HT1080 (cell line): Measurements from ENCODE around the gene MAN1C1. TPM values are rescaled to one million over a fixed set of nuclear protein-coding genes. Genes with fewer than 3 reads are reported as not detected.

Experiments
- DNase-seq: peaks from one replicate; pipeline ENCODE4 v3.0.0-alpha.2; 2015; ENCODE audit warnings: low read depth
- total RNA-seq: library from RNA; depleted of rRNA; stranded (reverse); fragments of >200 nt; shearing (Covaris generic); gene quantifications from 2 replicates; pipeline ENCODE4 v1.2.3, GENCODE V29; 2014

MAN1C1 gene
- total RNA-seq, 1 experiment from 2014 or later, result not detected

- DNase-seq, result no peak
Measured at GRCh38 chr1:25774921-25775771, 158.6 kb downstream of the MAN1C1 start.

DNA sequence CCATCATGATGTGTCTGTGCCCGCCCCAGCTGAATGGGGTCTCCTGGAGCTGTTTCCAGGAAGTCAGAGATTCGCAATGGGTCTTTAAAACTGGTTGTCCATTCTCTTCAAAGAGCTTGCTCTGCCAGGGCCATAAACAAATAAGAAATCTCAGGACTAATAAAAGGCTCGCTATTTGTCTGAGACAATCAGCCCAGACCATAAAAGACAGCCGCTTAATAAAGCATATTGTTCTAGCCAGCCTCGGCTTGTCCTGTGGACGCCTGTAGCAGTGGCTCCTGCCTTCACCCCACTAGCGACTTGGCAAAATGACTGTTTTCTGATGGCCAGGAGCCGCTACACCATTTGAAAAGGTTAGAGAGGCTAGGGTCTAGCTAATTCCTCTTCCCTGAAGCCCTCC lies 162.8 kb downstream of the MAN1C1 start:
- DNase-seq, result no peak

DNA sequence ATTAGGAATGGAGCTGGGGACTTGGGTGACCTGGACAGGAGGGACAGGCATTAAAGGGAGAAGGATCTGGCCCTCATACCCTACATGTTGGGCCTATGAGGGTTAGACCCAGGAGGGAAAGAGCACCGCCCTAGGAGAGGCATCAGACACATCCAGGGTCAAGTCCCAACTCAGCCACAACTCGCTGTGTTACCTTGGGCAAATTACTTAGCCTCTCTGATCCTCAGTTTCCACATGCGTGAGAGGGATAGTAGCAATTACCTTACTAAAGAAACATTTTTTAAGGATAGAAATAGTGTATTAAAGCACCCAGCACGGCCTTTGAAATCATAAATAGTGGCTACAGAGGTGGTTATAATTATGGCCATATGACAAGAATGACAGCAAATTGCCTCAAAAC lies 163.3 kb downstream of the MAN1C1 start:
- DNase-seq, result no peak

DNA sequence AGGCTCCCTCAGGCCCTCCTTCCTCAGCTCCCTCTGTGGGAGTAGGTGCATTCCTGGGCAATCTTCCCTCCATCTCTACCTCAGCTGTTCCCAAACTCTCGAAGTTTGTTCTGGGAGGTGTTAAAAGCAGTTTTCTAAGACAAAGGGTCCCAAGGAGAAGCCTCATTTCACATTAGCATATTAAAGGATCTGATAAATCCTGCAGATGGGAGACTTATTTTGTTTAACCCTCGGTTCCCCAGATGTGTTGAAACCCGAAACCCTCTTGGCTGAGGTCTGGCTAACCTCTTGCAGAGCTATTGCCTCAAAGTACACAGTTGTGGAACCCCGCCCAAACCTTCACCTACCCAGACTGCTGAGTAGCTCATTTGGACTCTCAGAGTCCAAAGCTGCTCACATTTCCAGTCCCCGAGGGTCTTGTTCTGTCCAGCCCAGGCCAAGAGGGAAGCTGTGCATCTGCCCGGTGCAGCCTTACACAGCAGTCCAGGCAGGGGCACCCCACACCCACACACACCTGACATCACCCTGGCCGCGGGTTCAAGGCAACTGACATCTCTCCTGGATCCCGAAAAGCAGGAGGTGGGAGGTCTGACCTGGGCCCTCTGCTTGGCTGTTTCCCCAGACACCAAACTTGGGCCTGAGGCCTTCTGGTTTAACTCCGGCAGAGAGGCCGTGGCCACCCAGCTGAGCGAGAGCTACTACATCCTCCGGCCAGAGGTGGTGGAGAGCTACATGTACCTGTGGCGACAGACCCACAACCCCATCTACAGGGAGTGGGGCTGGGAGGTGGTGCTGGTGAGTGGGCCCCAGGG lies 163.9 kb downstream of the MAN1C1 start:
- DNase-seq, result no peak

- no peak for DNase-seq
Measured at GRCh38 chr1:25781130-25781433, 164.5 kb downstream of the MAN1C1 start.

DNA sequence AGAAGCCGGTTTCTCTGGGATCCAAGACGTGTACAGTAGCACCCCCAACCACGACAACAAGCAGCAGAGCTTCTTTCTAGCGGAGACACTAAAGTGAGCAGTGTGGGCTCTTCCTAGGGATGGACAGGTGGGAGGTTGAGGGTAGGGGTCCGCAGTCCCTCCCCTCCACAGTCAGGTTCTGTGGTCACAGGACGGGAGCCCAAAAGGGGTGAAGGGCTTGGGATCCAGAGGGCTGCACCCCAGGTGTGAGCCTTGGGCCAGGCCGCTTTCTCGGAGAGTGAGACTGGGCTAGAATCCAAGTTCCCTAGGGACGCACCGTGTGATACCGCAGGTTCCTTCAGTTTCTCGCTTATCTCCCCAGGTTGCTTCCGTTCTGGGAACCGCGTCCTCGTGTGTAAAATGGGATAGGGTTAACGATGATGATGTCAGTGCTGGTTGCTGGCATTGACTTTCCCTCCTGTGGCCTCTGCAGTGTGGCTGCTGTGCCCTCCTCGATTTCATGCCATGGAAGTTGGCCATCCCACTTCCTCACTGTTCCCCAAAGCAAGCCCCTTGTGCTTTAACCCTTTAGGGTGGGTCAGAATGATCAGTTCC lies 166.1 kb downstream of the MAN1C1 start:
- no peak for DNase-seq

DNA sequence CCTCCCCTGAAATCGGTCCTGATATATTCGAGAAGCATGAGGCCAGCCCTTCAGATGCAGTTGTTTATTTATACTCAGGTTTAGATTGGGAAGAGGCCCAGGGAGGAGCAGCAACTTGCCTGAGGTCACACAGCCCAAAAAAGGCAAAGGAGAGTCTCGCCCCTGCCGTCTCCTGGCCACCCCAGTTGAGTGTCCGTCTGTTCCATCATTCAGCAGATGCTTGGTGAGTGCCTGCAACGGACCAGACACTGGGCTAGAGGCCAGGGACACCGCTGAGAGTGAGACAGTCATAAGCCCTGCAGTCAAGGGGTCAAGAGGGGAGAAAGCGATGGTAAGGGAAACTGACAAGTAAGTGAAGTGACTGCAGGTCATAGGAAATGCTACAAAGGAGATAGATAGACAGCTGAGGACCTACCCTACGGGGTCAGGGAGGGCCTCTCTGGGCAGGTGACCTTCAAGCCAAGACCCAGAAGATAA lies 168.0 kb downstream of the MAN1C1 start:
- DNase-seq, result no peak

GRCh38 chr1:25785333-25786067 lies 168.9 kb downstream of the MAN1C1 start:
- DNase-seq, result no peak

DNA sequence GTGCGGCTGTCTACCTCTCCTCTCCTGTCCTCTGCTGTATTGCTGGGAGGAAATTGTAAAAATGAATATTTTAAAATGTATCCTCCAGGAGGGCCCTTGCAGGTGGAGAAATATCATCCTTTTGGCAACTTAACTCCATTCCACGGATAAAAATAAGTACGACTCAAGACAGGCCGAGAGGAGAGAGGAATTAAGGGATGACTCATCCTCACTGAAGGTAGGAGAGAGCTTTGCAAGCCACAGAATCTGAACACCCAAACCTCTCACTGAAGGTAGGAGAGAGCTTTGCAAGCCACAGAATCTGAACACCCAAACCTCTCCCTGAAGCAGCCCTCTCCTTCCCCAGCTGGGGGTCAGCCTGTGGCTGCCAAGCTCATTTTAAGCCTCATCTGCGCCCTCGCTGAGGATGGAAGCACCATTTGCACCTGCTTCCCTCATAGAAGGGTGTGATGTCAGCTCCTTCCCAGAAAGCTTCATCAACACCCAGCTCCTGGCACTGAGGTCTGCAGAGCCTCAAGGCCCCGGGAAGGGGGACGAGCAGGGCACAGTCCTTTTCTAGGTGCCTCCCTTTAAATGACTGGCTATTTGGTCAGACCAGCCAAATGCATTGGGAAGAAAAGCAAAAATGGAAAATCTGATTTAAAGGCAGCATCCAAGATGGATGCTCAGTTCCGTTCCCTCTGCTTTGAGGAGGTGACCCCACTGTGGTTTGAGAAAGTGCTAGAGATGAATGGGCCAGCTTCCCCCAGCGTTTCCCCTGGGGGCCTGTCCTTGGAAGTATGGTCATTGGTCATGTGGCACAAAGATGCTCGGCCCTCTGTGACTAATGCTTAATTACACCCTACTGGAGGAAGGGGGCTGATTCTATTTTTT lies 170.5 kb downstream of the MAN1C1 start:
- DNase-seq, result no peak

DNA sequence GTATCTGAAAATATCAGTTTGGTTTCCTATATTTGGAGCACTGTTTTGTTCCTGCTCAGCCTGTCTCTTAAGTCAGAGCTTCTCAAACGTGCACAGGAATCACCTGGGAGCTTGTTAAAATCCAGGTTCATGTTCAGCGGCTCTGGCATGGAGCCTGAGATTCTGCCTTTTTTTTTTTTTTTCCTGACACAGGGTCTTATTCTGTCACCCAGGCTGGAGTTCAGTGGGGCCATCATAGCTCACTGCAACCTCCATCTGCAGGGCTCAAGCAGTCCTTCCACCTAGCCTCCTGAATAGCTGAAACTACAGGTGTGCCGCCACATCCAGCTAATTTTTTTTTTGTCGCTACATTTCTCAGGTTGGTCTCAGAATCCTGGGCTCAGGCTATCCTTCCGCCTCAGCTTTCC lies 171.2 kb downstream of the MAN1C1 start:
- no peak for DNase-seq

GRCh38 chr1:25790472-25790871 lies 173.9 kb downstream of the MAN1C1 start:
- DNase-seq, result no peak

GRCh38 chr1:25792115-25792514 lies 175.5 kb downstream of the MAN1C1 start:
- DNase-seq, result no peak

- DNase-seq, result no peak
Measured at GRCh38 chr1:25793585-25794170, 177.1 kb downstream of the MAN1C1 start.

DNA sequence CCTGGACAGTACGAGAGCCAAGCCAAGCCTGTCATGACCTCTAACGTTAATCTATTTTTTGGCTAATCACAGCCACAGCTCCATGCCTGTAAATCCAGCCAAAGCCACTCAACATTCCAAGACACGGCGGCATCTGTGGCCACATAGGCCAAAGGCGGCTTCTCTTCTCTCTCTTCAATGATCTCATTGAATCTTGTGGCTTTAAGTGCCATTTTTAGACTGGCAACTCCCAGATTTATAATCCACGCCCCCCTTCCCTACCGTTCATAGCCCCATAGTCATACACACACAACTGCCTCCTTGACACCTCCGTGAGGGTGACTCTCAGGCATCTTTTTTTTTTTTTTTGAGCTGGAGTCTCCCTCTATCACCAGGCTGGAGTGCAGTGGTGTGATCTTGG lies 177.7 kb downstream of the MAN1C1 start:
- peak; percentile 43 for DNase-seq

- DNase-seq, result no peak
Measured at GRCh38 chr1:25795211-25795610, 178.6 kb downstream of the MAN1C1 start.

- DNase-seq, result no peak
Measured at GRCh38 chr1:25795946-25796810, 179.6 kb downstream of the MAN1C1 start.

- DNase-seq, result peak; percentile 67
Measured at GRCh38 chr1:25796811-25797458, 180.3 kb downstream of the MAN1C1 start.

- DNase-seq, result no peak
Measured at GRCh38 chr1:25797939-25798338, 181.3 kb downstream of the MAN1C1 start.
